Upper lobe of right lung (tissue), 1 donor: ENCODE data around the gene PDE6B. TPM values are rescaled to one million over a fixed set of nuclear protein-coding genes. Genes with fewer than 3 reads are reported as not detected.

Source experiments
- ATAC-seq: fragments of 200-7000 bp; cut with Tn5 transposase; one replicate; pipeline ENCODE4 v1.9.1; 2020; ENCODE audit warnings: mild to moderate bottlenecking, moderate library complexity
- DNase-seq: peaks from one replicate; pipeline ENCODE4 v3.0.0-alpha.2; 2020
- H3K27ac ChIP-seq: fragments of 200-600 bp; one replicate; pipeline ENCODE4 v1.8.0; 2022
- H3K27me3 ChIP-seq: fragments of 200-600 bp; one replicate; pipeline ENCODE4 v1.8.0; 2022; ENCODE audit warnings: mild to moderate bottlenecking
- H3K36me3 ChIP-seq: fragments of 200-600 bp; one replicate; pipeline ENCODE4 v1.8.0; 2022
- H3K4me1 ChIP-seq: fragments of 200-600 bp; one replicate; pipeline ENCODE4 v1.8.0; 2022
- H3K4me3 ChIP-seq: fragments of 200-600 bp; one replicate; pipeline ENCODE4 v1.8.0; 2022; ENCODE audit warnings: mild to moderate bottlenecking
- H3K9me3 ChIP-seq: fragments of 200-600 bp; one replicate; pipeline ENCODE4 v1.8.0; 2022
- intact Hi-C: fragments of 100-400 bp; cut with DNase I; formaldehyde crosslinking; loops from one replicate; pipeline ENCODE4 v1.11.0; 2022
- total RNA-seq: library from RNA; stranded (reverse); fragmentation: NEBNext Ultra II Directional; extraction: Animal tissue kit (Norgen Biotek cat#: 25700); gene quantifications from one replicate; pipeline ENCODE4 v1.2.1, GENCODE V29; 2021
- TF ChIP-seq, protein P1 (sequence below): fragments of 200-600 bp; IDR thresholded peaks from one replicate; pipeline ENCODE4 v1.8.0; 2022; ENCODE audit warnings: antibody characterized with exemption
- donor health status: DM: no; HTN: yes; CAD: no; lungs with severe emphysema.

The PDE6B gene
- total RNA-seq, 1 donor from 2014 or later, result 9.1 TPM

DNA sequence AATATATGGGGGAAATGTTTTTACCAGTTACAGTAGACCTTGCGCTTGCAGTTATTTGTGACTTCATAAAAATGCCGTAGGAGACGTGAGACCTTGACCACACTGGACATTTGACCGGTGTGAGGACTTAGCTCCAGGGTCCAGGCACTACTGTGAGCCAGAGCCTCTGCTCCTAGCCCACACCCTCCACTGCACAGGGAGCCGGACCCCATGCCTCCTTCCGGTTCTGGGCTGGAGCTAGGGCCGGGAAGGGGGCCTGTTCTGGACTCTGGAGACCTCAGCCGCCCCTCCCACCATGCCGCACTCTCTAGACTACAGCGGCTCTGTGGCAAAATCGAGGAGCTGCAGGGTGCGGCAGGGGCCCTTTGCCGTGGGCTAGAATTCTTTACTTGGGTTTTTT is 85.5 kb downstream of the PDE6B start:
- Histone ChIP-seq H3K9me3 (no peaks in the 10 kb centered on the region), H3K36me3 (no peaks in the 10 kb centered on the region), H3K4me3 (no peak overlapping the region), H3K27me3 (no peaks in the 10 kb centered on the region), H3K4me1 (peaks cover 17% of the 10 kb centered on the region), H3K27ac (no peak overlapping the region)
- intact Hi-C loops, result no loop called here
- TF ChIP-seq, protein P1, sequence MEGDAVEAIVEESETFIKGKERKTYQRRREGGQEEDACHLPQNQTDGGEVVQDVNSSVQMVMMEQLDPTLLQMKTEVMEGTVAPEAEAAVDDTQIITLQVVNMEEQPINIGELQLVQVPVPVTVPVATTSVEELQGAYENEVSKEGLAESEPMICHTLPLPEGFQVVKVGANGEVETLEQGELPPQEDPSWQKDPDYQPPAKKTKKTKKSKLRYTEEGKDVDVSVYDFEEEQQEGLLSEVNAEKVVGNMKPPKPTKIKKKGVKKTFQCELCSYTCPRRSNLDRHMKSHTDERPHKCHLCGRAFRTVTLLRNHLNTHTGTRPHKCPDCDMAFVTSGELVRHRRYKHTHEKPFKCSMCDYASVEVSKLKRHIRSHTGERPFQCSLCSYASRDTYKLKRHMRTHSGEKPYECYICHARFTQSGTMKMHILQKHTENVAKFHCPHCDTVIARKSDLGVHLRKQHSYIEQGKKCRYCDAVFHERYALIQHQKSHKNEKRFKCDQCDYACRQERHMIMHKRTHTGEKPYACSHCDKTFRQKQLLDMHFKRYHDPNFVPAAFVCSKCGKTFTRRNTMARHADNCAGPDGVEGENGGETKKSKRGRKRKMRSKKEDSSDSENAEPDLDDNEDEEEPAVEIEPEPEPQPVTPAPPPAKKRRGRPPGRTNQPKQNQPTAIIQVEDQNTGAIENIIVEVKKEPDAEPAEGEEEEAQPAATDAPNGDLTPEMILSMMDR, result no peak
- no peak for DNase-seq
- no peak for ATAC-seq

DNA sequence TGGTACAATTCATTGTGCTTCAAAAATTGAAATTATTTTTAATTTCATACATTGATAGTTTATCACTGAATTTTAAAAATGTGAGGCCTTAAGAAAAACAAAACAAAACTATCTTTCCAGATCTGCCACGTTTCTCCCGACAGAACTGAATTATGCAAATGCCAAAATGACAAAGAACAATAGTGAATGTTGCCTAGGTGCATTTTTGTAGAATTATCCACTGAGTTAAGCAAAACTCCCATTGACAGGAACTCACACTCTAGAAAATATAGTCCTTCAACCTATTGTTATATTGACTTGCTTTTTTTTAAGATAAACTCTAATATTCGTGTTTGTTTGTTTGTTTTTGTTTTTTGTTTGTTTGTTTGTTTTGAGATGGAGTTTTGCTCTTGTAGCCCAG is 86.7 kb downstream of the PDE6B start:
- DNase-seq, result no peak
- intact Hi-C loops, result no loop called here

DNA sequence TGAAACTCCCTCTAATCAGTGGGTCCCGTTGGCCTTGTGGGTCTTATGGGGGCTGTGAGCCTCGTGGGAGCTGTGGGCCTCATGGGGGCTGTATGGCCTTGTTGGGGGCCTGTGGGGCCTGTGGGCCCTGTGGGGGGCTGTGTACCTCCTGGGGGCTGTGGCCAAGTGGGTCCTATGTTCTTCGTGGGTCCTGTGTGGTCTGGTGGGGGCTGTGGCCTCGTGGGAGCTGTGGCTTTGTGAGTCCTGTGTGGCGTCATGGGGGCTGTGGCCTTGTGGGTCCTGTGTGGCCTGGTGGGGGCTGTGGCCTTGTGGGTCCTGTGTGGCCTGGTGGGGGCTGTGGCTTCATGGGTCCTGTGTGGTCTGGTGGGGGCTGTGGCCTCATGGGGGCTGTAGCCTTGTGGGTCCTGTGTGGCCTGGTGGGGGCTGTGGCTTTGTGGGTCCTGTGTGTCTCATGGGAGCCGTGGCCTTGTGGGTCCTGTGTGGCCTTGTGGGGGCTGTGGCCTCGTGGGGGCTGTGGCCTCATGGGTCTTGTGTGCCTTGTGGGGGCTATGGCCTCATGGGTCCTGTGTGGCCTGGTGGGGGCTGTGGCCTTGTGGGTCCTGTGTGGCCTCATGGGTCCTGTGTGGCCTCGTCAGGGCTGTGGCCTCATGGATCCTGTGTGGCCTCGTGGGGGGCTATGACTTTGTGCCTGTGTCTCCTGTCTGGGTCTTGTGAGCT is 87.7 kb downstream of the PDE6B start:
- TF ChIP-seq, protein P1, result no peak
- Histone ChIP-seq H3K4me1 (peaks cover 9% of the 10 kb centered on the region), H3K27ac (no peak overlapping the region), H3K27me3 (no peaks in the 10 kb centered on the region), H3K4me3 (no peak overlapping the region), H3K36me3 (no peaks in the 10 kb centered on the region), H3K9me3 (no peaks in the 10 kb centered on the region)
- DNase-seq (no peak), ATAC-seq (no peak)
- intact Hi-C loops, result no loop called here

More for the DNA sequence above, 86.7 kb downstream of the PDE6B start:
- TF ChIP-seq, protein P1, result no peak
- H3K27ac ChIP-seq, result no peak overlapping the region
- no peaks in the 10 kb centered on the region for H3K27me3 ChIP-seq
- no peaks in the 10 kb centered on the region for H3K9me3 ChIP-seq
- H3K4me3 ChIP-seq, result no peak overlapping the region
- peaks cover 14% of the 10 kb centered on the region for H3K4me1 ChIP-seq
- ATAC-seq, result no peak
- H3K36me3 ChIP-seq, result no peaks in the 10 kb centered on the region

DNA sequence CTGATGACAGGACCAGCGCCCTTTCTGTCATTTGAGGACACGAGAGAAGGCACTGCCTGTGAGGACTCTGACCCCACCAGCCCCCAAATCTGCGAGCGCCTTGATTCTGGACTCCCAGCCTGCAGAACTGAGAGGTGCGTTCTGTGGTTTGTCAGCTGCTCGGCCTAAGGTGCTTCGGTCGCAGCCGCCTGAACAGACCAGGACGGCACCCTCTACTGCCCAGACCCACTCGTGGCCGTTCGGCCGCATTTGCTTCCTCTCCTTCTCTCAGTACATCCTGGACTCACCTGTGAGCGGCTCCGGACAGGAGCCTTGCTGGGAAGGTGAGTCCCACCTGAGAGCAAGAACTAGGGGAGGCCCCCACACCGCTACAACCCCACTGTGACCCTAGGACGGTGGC is 88.7 kb downstream of the PDE6B start:
- H3K27me3 ChIP-seq, result no peaks in the 10 kb centered on the region
- ATAC-seq (no peak), DNase-seq (no peak)

GRCh38 chr4:717601-718320 is 92.4 kb downstream of the PDE6B start:
- no peaks in the 10 kb centered on the region for H3K9me3 ChIP-seq
- DNase-seq (no peak), ATAC-seq (no peak)
- intact Hi-C loops, result no loop called here
- peaks cover 10% of the 10 kb centered on the region for H3K4me1 ChIP-seq
- no peak overlapping the region for H3K27ac ChIP-seq
- TF ChIP-seq, protein P1, result no peak
- H3K36me3 ChIP-seq, result no peaks in the 10 kb centered on the region
- H3K27me3 ChIP-seq, result no peaks in the 10 kb centered on the region
- H3K4me3 ChIP-seq, result no peak overlapping the region

More for the DNA sequence above, 88.7 kb downstream of the PDE6B start:
- Histone ChIP-seq H3K4me1 (no peaks in the 10 kb centered on the region), H3K27ac (no peak overlapping the region), H3K4me3 (no peak overlapping the region), H3K36me3 (no peaks in the 10 kb centered on the region), H3K9me3 (no peaks in the 10 kb centered on the region)
- intact Hi-C loops, result no loop called here
- TF ChIP-seq, protein P1, result no peak
